Esophagus squamous epithelium (tissue), 4 donors: Measurements from ENCODE around the gene TBC1D2B.

Experiments used
- CTCF ChIP-seq, 6 experiments: fragments of 450-650 bp in 4 of 6; fragments of 200-600 bp in 2 of 6; sonication (generic) in 2 of 6; IDR thresholded peaks; one replicate each; pipeline ENCODE4 v1.5.1; 2016 to 2019; ENCODE audit warnings: antibody characterized with exemption in 6 of 6, mild to moderate bottlenecking in 4 of 6, moderate library complexity in 4 of 6
- POLR2A ChIP-seq, 4 donors: fragments of 450-650 bp; IDR thresholded peaks; one replicate each; pipeline ENCODE4 v1.6.1; 2017; ENCODE audit warnings: antibody characterized with exemption in 4 of 4, mild to moderate bottlenecking in 4 of 4, moderate library complexity in 3 of 4

- TF ChIP-seq POLR2A (IDR thresholded peaks at IDR 0.05) (no peak), CTCF (IDR thresholded peaks at IDR 0.05) (no peak)
Observed at GRCh38 chr15:78100886-78101285, 23.4 kb upstream of the TBC1D2B start.
